GM18909 (cell line): Measurements from ENCODE around the gene TLX3.

Source experiments
- ATAC-seq: cut with Tn5 transposase; IDR thresholded peaks from one replicate; pipeline ENCODE4 v1.9.1; 2021; ENCODE audit warnings: mild to moderate bottlenecking; ENCODE audit not compliant: unreplicated experiment, poor library complexity

TLX3 gene

DNA sequence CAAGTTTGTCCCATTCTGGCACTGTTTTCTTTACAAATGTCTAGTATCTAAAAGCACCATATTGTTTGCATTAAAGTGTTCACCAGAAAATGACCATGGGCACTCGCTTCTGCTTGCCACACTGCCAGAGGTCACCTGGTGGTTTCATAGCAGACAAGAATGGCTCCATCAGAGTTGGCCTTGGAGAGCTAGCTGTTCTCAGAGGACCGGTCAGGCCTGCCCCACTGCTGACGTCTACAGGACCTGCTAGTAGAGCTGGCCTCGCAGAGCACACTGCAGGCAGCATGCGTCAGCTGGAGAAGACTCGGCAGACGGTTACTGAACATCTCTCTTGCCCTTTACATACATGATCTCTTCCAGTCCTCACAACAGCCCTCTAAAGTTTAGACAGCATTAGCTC, 8.7 kb upstream of the TLX3 start:
- ATAC-seq, result no peak

GRCh38 chr5:171306166-171306565, 2.9 kb upstream of the TLX3 start:
- no peak for ATAC-seq

DNA sequence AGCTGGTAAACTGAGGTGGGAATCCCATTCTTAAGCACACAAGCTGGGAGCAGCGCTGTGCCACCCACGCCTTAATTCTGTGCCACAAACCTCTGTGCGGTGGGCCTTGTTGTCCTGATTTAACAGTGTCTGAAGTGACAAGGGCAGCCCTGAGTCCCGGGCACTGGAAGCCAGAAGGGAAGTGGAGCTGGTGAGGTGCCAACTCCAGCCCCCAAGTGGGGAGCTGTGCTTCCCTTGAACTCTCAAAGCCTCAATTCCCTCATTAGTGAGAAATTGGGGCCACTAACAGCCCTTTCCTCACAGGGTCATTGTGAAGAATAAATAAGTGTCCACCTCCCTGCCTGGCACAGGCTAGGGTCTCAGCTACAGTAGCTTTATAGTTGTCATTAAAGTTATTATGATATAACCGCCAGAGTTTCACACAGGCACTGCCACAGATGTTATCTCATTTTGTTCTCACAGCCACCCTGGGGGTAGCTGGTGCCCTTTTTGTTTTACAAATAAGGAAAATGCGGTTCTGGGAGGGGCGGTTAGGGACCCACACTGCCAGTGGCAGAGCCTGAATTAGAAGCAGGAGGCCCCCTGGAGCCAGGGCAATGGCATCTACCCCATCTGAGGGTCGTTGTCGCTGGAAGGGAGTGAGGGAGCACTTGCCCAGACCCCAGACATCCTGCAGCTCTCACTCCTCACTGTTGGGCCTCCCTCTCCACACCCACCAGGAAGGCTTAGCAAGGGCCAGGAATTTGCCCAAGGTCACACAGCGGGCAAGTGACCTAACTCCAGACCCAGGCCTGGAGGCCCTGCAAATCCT, 2.1 kb upstream of the TLX3 start:
- no peak for ATAC-seq

DNA sequence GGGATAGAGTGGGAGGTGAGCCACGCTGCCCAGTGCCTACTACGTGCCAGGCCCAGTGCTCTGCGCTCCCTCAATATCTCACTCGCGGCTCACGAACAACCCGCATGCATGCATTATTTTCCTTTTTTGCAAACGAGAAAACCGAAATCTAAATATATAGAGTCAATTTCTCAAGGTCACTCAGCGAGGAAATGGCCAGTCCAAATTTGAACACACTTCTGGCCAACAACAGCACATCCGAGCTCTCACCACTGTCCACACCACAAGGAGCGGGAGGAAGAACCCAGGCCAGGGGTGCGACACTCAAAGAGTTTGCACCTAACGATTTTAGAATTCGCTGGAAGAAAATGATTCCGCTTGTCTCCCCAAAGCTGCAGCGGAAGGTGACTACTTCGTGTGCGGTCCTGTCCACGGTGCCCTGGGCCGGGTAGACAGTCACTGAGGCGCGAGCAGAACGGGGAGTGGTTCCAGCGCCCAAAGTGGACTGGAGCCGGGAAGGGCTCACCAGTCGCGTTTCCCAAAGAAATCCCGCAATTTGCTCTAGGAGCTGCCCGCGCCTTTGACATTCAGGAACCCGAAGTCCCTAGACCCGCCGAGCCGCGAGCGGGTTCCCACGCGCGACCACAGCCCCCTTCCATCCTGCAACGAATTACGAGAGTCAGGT, 1.1 kb upstream of the TLX3 start:
- no peak for ATAC-seq

DNA sequence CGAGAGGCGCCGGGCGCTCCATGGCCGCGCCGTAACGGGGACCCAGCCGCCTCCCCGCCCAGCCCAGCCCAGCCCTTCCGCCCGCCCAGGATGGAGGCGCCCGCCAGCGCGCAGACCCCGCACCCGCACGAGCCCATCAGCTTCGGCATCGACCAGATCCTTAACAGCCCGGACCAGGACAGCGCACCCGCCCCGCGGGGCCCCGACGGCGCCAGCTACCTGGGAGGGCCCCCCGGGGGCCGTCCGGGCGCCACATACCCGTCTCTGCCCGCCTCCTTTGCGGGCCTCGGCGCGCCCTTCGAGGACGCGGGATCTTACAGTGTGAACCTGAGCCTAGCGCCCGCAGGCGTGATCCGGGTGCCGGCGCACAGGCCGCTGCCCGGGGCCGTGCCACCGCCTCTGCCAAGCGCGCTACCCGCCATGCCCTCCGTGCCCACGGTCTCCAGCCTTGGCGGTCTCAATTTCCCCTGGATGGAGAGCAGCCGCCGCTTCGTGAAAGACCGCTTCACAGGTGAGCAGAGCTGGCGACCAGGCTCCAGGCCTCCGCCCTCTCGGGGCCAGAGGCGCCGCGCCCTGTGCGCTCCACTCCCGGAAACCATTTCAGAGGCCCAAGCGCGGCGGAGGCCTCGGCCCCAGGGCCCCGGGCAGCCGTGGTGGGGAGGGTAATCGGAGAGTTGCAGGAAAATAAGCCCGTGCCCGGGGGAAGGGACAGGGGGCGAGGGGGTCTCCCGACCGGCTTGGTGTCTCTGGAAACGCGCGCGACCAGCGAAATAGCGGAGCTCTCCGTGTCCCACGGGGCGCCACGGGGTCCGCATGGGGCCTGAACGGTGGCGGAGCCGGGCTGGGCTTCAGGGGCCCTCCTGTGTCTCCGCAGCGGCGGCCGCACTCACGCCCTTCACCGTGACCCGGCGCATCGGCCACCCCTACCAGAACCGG, 496 bp downstream of the TLX3 start:
- no peak for ATAC-seq

DNA sequence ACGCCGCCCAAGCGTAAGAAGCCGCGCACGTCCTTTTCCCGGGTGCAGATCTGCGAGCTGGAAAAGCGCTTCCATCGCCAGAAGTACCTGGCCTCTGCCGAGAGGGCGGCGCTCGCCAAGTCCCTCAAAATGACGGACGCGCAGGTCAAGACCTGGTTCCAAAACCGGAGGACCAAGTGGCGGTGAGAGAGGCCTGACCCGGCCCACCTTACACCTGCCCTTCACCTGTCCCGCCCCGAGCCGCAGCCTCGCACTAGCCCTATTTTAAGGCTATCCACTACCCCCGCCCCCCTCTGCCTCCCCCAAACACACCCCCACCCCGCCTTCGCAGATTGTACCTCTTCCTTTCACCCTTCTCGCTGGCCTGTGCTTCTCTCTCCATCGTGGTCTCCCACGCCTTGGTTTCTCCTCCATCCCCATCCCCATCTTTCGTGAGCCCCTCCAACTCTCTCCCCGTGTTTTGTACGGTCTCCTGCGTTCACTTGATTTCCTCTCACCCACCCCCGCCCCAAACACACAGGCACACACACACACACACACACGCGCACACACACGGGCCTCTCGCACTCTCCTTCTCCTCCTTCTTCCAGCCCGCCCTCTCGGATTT, 1.3 kb downstream of the TLX3 start:
- no peak for ATAC-seq

DNA sequence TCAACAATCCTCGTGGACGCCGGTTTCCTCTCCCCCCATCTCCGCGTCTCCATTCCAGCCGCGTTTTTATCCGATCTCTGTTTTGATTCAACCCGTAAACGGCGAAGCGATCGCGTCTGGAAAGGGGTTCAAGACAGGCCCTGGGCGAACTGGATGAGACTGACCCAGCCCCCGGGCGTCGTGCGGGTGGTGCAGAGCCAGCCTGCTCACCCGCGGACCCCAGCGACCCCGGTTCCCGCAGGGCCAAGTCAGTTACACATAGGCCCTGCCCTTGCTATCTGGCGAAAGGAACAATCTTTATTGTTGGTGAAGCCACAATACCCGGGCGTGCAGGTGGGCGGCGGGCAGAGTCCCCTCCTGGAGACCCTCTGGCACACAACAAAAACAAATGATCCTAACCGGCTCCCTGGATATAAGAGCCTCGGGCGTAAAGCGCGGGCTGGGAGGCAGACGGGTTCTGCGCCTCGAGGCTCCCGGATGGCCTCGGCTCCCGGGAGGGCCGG, 1.8 kb downstream of the TLX3 start:
- ATAC-seq, result no peak

DNA sequence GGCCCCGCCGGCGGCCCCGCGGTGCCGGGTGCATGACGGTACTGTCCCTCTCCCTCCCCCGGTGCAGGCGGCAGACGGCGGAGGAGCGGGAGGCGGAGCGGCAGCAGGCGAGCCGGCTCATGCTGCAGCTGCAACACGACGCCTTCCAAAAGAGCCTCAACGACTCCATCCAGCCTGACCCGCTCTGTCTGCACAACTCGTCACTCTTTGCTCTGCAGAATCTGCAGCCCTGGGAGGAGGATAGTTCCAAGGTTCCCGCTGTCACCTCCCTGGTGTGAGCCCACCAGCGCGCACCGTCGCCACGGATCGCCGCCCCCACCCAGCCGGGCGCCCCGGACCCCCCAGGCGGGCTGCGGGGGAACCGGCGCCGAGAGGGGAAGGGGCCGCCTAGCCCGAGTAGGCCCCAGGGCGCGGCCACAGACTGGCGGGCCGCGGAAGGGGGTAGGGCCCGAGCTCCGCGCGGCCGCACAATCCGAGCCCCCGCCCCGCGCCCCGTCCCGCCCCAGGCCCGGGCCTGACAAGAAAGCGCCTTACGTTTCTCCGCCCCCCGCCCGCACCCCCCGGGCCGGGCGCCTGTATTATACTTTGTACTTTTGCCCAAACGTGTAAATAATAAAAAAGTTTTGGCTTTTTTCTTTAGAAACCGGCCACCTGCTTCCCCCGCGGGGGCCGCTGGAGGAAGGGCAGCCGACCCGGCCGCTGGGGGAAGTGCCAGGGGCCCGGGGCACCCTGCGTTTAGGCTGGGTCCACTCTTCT, 2.5 kb downstream of the TLX3 start:
- no peak for ATAC-seq

GRCh38 chr5:171312129-171312974, 3.3 kb downstream of the TLX3 start:
- no peak for ATAC-seq

GRCh38 chr5:171313481-171314206, 4.6 kb downstream of the TLX3 start:
- ATAC-seq, result no peak

GRCh38 chr5:171314728-171315385, 5.8 kb downstream of the TLX3 start:
- ATAC-seq, result no peak

DNA sequence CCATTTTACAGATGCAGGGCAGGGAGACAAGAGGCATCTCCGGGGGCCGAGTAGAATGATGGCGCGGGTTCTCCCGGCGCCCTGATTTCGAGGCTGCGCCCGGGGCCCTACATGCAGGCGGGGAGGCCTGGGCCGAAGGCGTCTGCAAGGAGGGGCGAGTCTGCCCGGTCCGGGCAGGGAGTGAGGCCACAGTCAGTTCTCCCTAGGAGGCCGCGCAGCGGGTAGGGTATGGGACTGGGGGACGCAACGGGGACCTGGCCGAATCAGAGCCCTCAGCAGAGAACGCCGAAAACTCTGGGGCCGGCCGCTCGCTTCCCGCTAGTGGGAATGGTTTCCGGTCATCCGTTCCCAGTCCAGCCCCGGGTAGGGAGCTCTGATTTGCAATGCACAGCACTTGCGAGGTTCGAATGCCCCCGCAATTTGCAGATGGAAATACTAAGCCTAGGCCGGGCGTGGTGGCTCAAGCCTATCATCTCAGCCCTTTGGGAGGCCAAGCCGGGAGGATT, 6.4 kb downstream of the TLX3 start:
- no peak for ATAC-seq

DNA sequence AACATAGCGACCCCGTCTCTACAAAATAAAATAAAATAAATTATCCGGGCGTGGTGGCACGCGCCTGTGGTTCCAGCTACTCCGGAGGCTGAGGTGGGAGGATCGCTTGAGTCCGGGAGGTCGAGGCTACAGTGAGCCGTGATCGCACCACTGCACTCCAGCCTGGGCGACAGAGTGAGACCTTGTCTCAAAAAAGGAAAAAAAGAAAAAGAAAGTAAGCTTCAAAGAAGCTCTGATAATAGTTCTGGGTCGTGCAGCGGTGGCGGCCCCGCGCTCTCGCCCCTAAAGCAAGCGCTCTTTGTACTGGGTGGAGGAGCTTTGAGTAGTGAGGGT, 6.8 kb downstream of the TLX3 start:
- ATAC-seq, result no peak

DNA sequence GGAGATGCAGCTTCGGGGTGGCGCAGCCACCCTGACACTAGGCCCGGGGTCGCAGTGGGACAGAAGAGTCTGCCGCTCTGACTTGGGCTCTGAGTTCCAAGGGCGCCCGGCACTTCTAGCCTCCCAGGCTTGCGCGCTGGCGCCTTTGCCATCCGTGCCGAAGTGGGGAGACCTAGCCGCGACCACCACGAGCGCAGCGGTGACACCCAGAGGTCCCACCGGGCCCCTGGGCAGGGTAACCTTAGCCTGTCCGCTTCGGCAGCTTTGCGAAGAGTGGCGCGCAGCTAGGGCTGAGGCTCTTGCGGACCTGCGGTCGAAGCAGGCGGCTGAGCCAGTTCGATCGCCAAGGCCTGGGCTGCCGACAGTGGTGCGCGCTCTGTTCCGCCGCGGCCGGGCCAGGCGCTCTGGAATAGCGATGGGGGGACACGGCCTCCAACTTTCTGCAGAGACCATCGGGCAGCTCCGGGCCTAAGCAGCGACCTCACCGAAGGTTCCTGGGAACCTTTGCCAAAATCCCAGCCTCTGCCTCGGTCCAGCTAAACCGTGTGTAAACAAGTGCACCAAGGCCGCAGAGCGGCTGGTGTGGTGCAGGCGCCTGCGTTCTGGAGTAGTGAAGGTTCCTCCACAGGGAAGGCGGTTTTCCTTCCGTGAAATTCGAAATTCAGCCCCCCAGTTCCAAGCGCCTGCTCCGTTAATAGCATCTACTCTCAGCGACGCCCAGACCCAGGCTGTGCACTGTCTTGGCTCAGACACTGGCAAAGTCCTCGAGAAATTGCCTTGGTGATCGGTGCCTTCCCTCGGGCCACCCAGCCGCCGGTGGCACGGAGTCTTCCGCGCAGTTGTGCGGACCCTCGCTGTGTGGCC, 7.4 kb downstream of the TLX3 start:
- no peak for ATAC-seq

- ATAC-seq, result no peak
Measured at GRCh38 chr5:171317230-171317629, 8.2 kb downstream of the TLX3 start.

DNA sequence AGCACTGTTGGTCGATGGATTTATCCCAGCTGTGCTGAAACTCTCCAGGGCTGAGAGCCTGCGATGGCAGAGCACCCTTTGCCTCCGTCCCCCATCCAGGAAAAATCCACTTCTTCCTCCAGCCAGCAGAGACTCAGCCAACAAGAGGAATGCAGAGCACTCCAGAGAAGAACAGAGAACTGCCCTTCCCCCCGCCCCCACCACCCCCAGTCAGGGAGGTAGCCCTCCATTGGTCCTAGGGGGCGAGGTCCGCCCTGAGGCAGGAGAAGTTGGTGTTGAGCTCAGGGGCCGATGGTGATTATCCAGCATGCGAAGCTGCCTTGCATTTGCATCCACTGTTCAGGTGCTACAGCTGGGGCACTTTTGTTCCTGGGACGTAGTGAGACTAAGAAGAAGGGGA, 9.0 kb downstream of the TLX3 start:
- ATAC-seq, result no peak

GRCh38 chr5:171321447-171321846, 12.4 kb downstream of the TLX3 start:
- ATAC-seq, result no peak
